GM19099 (cell line): ENCODE measurements around the gene DSC2.

ENCODE experiments used
- POLR2A ChIP-seq: IDR thresholded peaks from 3 replicates; pipeline ENCODE4 v1.6.1; 2011; ENCODE audit warnings: low read depth; ENCODE audit not compliant: insufficient read length; ENCODE audit errors: extremely low read depth

The DSC2 gene

DNA sequence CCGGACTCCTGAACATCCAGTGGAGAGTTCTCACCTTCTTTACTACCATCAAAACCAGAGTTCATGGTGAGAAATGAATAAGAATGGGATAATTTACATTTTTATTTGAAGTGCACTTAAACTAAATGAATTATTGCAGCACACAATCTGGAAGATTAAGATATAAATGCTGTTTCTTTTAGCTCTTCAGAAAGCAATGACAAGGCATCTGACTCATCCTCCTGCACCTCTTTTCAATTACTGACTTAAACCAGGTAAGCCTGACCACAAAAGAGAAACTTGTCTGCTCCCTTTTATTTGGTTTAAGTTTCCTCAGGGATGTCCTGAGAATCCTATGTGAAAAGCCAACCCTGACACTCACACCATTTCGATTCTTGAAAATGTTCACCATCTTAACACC lies 720 bp upstream of the DSC2 start:
- TF ChIP-seq POLR2A: no peak

DNA sequence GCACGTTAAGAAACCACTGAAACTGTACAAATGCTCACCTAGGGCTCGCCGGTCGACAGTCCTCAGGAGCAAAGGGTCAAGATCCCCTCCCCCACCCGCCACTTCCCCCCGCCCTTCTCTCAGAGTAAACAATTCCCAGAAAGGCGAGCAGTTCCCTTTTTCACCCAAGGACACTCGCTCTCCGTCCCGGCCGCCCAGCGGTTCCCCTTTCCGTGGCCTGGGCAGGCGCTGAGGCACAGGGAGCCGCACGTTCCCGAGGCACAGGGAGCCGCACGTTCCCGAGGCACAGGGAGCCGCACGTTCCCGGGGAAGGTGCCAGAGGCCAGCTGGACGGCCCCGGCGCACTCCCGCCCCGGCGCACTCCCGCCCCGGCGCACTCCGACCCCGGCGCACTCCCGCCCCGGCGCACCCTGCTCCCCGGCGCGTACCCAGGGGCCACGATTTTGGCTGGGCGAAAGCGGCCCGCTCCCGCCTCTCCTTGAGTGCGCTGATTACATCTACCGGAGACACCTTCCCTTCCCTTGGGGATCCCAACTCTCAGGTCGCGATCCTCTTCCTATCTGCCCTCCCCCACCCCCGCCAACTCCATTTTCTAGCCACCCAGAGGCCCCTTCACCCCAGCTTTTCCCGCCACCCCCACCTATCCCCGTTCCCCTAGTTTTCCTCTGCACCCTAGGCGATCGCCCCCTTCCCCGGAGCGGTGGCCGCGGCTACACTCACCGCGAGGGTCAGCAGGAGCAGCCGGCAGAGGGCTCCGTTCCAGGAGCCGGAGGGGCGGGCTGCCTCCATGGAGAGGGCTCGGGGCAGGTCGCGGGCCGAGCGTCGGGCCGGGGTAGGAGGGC lies 817 bp downstream of the DSC2 start:
- no peak for TF ChIP-seq POLR2A

DNA sequence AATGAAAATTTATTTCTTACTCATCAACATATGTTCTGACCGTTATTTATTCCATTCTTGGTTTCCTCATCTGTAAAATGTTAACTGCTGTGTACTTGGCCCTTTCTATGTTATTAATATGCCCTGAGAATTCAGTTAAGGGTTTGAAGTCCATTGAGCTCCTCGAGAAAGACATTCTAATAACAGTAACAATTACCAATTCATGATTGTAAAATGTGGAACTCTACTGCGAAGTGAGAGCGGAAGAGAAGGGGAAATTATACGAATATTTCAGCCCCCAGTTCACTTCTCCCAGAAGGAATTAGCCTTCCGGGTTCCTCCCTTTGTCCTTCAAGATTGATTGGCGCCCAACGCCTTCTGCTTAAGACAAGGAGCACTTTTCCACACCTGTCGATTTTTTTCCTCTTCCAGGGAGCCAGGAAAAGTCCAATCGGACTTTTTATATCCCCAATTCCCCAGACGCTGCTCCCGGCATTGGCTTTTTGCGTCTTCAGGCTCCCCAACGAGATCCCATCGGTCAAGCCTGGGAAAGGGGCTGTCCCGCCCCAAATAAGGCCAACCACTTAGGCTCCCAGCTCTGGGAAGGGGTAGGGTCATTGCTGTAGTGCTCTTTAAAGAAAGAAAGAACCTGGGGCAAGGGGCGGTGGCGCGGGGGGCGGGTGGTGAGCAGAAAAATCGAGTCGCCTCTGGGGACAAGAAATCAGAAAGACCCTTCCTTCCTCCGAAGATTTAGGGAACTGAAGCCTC lies 1.6 kb downstream of the DSC2 start:
- TF ChIP-seq POLR2A: no peak

DNA sequence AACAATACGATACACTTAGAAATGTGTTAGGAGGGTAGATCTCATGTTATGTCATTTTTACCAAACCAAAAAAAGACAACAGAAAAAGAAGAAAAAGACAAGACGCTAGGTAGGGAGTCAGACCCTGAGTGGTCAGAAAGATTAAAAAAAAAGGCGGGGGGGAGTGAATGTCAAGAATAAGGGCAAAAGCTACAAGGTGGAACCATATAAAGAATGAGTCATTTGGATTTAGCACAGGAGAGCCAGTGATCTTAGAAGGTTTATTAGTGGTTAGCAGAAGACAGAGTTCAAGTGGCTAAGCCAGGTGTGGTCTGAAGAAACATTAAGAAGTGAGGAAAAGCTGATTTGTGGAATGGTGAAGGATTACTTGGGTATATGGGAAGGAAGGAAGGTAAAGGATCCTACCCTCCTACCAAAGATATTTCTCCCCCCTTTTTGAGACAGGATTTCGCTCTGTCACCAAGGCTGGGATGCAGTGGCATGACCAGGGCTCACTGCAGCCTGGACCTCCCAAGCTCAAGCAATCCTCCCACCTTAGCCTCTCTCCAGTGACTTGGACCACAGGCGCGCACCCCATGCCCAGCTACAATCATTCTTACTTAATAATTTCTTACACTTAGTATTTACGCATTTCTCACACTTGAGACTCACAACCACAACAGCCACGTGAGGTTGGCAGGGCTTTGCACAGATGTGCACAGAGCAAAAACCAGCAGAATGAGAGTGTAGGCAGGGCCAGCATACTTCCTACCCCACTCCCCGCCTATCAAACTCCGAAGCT lies 2.6 kb downstream of the DSC2 start:
- TF ChIP-seq POLR2A: no peak

DNA sequence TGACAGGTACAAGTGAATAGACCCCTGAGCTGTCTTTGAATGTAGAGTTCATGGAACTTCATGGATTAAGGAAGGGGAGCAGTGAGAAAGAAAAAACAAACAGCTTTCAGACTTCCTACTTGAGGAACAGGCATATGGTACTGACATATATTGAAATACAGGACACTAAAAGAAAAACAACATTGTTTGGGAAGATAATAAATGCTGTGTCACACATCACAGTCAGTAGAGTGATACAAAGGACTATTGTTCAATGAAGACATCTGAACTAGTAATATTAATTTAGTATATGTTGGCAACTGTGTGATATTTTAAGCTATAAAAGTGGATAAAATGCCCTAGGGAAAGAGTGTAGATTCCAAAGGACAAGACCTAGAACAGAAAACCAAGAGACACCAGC lies 3.3 kb downstream of the DSC2 start:
- TF ChIP-seq POLR2A: no peak

DNA sequence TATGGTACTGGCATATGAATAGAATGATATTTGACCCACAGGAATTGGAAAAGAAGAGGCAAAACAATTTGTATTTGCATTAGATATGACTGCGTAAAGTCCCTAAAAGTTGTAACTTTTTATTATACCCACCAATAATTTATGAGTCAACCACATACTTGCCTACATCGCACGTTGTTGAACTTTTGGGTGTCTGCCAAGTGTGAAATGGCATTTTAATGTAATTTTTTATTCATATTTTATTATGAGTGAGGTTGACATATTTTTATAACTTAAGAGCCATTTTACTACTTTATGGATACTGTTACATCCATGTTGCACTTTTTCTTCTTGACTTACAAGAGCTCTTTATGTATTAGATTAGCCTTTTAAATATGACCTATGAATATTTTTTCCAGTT lies 4.6 kb downstream of the DSC2 start:
- TF ChIP-seq POLR2A: no peak

DNA sequence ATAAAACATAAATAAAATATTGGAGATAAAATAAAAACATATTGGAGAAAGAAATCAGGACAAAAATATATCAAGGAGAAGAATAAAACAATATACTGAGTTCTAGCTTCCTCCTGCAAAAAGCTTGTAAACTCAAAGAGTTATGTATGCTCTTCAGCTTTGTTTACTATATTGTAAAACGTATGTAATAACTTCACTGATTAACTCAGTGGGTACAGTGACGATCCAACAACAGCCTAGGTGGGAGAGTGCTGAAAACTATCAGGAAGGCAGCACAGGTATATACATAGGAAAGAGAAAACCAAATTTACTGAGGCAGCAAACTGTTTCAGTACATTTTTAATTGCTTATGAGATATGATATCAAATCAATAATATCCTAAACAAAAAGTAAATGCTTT lies 8.3 kb downstream of the DSC2 start:
- TF ChIP-seq POLR2A: no peak

DNA sequence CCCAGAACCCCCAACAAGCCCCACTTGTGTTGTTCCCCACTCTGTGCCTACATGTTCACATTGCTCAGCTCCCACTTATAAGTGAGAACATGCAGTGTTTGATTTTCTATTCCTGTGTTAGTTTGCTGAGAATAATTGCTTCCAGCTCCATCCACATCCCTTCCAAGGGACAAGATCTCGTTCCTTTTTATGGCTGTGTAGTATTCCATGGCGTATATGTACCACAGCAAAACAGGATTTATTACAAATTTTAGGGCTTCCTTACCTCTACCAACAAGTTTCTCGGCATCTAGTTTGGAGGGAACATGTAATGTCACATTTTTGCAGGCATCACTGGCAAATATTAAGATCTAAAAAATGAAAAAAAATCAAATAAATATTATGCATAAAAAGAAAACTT lies 8.9 kb downstream of the DSC2 start:
- no peak for TF ChIP-seq POLR2A

DNA sequence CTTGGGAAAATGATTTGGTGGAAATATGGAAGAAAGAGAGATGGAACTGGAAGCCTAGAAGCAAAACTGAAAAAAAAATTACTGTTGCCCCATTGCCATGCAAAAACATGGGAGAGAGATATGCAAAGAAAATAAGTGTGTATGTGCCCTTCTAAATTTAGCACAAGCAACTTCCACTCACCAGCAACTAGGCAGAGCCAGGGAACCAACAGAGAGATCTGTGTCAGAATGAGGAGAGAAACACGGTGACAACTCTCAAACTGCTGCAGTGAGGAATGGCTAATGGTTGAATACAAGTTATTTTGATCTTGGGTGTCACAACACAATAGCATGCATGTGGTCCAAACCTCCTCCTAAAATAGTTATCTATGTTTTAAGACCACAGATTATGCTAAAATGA lies 10.9 kb downstream of the DSC2 start:
- TF ChIP-seq POLR2A: no peak

DNA sequence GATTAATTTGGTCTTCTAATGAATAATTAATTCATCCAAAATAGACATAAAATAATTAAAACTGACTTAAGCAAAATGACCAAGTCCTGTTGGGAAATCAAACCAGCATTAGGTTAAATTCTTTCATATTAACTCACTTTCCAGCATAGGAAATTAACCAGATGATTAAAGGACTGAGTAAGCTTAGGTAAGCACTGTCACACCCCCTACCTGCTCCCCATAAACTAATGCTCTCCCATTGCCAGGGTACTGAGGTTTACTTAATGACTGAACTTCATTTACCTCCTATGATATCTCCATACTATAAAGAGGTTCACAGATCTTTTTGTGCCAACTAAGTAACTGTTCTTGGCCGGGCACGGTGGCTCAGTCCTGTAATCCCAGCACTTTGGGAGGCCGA lies 13.7 kb downstream of the DSC2 start:
- TF ChIP-seq POLR2A: no peak

DNA sequence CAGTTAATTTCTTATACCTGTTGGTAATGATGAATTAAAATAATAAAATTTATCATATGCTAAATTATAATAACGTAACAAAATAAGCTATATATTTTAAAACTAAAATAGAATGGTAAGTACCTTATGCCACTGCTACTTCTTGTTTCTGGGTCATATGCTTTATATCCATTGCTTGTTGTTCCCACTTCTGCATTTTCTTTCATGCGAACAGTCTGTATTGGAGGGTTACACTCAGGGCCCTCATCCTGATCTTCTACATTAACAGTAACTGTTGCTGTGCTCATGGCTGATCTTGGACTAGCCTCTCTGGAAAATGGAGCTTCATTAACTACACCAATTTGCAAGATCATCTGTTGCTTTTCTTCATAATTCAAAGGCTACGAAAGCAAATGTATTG lies 22.2 kb downstream of the DSC2 start:
- no peak for TF ChIP-seq POLR2A

DNA sequence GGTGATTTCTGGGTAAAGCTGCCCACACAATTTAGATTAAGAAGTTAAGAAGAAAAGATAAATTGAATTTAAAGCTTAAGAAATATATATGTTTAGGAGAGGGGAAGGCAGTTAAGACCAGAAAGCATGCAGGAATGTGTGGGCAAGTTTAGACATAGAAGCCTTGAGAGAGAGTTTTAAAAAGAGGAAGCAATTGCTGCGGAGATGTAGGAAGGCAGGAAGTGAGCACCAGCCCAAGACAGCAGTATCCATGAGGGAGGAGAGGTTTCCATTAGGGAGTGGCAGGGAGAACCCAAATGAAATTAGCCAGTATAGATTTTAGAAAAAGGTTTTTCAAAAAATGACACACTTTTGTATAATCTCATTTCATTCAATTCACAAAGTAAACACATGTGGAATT lies 24.3 kb downstream of the DSC2 start:
- no peak for TF ChIP-seq POLR2A

DNA sequence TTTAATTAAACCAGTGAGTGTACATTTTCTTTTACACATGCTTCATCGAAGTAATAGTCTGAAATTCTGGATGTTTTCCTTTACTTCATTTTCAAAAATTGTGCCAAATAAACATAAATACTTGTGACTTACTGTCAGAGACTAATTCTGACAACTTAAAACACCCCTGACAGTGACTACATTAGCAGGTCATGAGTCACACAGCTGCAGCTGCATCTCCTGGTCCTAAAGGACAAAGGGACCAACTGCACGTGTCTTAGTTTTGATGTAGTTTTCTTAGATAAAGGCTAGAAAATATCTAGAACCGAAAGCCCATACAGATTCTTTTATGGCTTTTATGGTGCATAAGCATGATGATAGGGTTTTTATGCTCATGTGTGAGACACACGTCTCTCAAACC lies 30.0 kb downstream of the DSC2 start:
- no peak for TF ChIP-seq POLR2A

DNA sequence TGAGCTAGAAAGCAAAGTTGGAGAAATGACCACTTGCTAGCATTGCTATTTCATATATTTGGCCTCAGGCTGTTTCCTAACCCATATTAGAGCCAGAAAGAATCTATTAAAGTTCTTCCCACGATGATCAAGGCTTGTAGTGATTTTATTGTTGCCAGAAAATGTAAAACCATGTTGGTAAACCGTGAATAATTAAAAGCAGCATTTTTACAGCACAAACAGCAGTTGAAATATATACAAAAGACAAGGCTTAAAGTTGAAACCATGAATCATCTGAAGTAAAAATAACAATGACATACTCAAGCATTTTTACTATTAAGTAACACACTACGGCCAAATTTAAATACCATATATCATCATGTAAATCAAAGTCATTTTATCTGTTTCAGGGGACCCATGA lies 32.0 kb downstream of the DSC2 start:
- no peak for TF ChIP-seq POLR2A

DNA sequence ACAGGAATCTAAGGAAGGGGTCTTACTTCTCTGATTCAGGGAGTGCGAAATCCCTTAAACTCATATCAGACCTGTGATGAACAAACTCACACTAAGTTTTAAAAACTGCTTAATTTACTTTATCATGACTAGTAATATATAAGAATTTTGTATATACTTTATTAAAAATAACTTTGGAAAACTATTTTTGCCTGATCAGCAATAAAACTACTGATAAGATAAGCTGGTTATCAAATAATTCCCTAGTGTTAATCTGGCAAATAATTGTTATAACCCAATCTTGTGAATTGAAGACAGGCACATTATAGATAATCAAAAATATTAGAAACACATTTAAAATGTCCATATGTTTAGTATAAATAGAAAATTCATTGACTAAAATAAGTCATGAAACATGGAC lies 36.0 kb downstream of the DSC2 start:
- no peak for TF ChIP-seq POLR2A

DNA sequence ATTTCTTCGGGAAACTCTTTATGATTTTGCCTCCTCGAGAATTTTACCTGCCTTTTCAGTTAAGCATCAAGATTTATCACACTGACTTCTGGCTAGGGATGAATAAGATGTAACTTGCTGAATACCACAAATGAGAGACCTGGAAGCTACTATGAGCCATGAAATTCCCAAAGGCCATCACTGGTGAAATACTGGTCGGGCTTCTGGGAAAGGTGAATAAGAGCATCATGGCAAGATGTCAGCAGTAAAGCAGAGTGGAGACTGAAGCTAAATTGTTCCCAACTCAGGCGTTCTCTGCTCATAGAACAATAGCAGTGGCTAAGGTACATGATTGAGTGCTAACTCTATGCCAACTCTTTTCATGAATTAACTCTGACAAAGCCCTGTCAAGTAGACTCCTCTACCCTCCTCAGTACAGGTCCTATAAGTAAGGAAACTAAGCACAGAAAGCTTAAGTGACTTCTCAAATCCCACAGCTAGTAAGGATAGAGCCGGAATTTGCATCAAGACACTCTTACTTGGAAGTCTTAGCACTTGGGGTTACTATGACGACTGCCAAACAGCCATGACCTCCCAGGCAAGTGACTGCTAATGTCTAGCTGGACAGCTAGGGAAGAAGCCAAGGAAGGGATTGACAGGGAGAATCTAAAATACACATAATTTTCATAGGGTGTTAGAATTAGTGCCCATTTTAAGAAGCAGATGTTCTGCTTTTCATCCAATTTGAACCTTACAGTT lies 37.0 kb downstream of the DSC2 start:
- no peak for TF ChIP-seq POLR2A

DNA sequence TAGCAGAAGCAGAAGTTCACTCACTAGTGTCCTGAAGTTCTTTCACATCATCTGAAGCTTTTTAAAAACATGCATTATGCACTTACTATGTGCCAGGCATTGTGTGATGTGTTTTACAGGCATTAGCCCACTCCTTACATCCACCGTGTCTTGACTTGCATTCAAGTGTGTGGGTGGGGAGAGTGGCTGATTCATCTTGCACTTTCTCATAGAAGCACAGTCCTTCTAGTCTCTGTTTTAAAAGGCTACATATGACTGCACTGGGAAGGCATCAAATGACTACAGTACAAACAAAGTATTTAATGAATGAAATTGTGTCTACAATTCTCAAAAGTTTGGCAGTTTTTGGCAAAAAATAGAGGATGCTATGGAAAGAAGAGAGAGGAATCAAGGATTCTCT lies 38.1 kb downstream of the DSC2 start:
- TF ChIP-seq POLR2A: no peak
